ENCODE results near the gene ZCCHC2.

GRCh38 chr18:62621546-62621945 is 98.7 kb downstream of the ZCCHC2 start:
- no peak for TF ChIP-seq CTCF (conservative IDR thresholded peaks at IDR 0.05; ENCODE audit: low read depth, low read length)
- no peak for TF ChIP-seq EZH2 (IDR thresholded peaks at IDR 0.05; ENCODE audit: borderline replicate concordance, low read depth, low read length, poor library complexity, severe bottlenecking)
